Lung (tissue), 12 donors: ENCODE measurements around the gene SPEM1. TPM values are rescaled to one million over a fixed set of nuclear protein-coding genes. Genes with fewer than 3 reads are reported as not detected.

Experiments used
- ATAC-seq: fragments of 200-7000 bp; cut with Tn5 transposase; one replicate; pipeline ENCODE4 v1.9.1; 2020; ENCODE audit warnings: moderate number of reproducible peaks; ENCODE audit not compliant: insufficient read depth, low FRiP score
- DNase-seq, 3 donors: peaks; one replicate each; pipeline ENCODE4 v3.0.0-alpha.2; 2013 to 2017
- H3K27ac ChIP-seq, 2 donors: one replicate each; pipeline ENCODE4 v1.5.1; 2013; ENCODE audit warnings: mild to moderate bottlenecking in 2 of 2, moderate library complexity in 2 of 2, control low read depth in 1 of 2, inconsistent platforms in 1 of 2, low read depth in 1 of 2, low read length in 1 of 2
- H3K27me3 ChIP-seq, 3 donors: one replicate each; pipeline ENCODE4 v1.5.1; 2013; ENCODE audit warnings: low read length in 2 of 3; ENCODE audit not compliant: control insufficient read depth in 3 of 3, insufficient read depth in 3 of 3
- H3K36me3 ChIP-seq, 4 donors: one replicate each; pipeline ENCODE4 v1.5.1; 2013; ENCODE audit warnings: low read length in 4 of 4, mild to moderate bottlenecking in 1 of 4, moderate library complexity in 1 of 4; ENCODE audit not compliant: control insufficient read depth in 4 of 4, insufficient read depth in 4 of 4
- H3K4me1 ChIP-seq, 5 donors: one replicate each; pipeline ENCODE4 v1.5.1; 2013; ENCODE audit warnings: low read length in 5 of 5, mild to moderate bottlenecking in 2 of 5, moderate library complexity in 1 of 5; ENCODE audit not compliant: control insufficient read depth in 5 of 5, insufficient read depth in 5 of 5
- H3K4me3 ChIP-seq: one replicate; pipeline ENCODE4 v1.5.1; 2013; ENCODE audit warnings: mild to moderate bottlenecking, control low read depth, moderate library complexity
- H3K9ac ChIP-seq, 2 donors: one replicate each; pipeline ENCODE4 v1.5.1; 2013; ENCODE audit warnings: low read length in 2 of 2, control low read depth in 1 of 2; ENCODE audit not compliant: insufficient read depth in 1 of 2
- H3K9me3 ChIP-seq, 4 donors: one replicate each; pipeline ENCODE4 v1.5.1; 2013; ENCODE audit warnings: low read length in 3 of 4, mild to moderate bottlenecking in 1 of 4, moderate library complexity in 1 of 4; ENCODE audit not compliant: control insufficient read depth in 4 of 4, insufficient read depth in 3 of 4
- CTCF ChIP-seq: IDR thresholded peaks from 2 replicates; pipeline ENCODE4 v1.5.1; 2012; ENCODE audit warnings: mild to moderate bottlenecking; ENCODE audit errors: control extremely low read depth, extremely low read depth
- WGBS, 2 donors: extraction: QIAGEN DNeasy Blood & Tissue Kit; methylation state at CpG; one replicate each; pipeline ENCODE4 v1.1.7; 2013; 5-methylcytosine and 5-hydroxymethylcytosine counted together
- polyA plus RNA-seq, 2 donors: library from polyadenylated mRNA; stranded (reverse); fragments of 200-250 nt; gene quantifications; one replicate each; pipeline ENCODE4 v1.2.1, GENCODE V29; 2013
- total RNA-seq, 2 donors: library from RNA; depleted of rRNA in 1 of 2; stranded (reverse); fragments of >200 nt in 1 of 2; gene quantifications; one replicate each; pipeline ENCODE4 v1.2.1, GENCODE V29; 2014 to 2021
- donor health status: control.
- donor health status: control.
- donor health status: Bipolar disorder and iron deficiency.
- donor health status: healthy.
- donor health status: DM: yes; HTN: yes; CAD: no.

The SPEM1 gene
- total and polyA plus RNA-seq, 4 donors, result not detected

DNA sequence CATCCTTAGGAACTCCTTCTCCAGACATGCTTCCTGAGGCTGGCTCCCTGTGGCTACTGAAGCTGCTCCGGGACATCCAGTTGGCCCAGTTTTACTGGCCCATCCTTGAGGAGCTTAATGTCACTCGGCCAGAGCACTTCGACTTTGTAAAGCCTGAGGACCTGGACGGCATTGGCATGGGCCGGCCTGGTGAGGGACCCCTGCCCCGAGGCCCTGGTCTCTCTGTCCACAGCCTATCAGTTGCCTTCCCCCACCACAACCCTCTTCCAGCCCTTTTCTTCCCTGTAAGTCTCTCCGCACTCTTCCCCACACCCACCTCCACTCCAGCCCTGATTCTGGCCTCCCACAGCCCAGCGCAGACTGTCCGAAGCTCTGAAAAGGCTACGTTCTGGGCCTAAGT lies 37.2 kb upstream of the SPEM1 start:
- no peak for TF ChIP-seq CTCF
- no peaks in the 10 kb centered on the region for H3K9me3 ChIP-seq

GRCh38 chr17:7383371-7383741 lies 36.8 kb upstream of the SPEM1 start:
- Histone ChIP-seq H3K9me3 (no peaks in the 10 kb centered on the region), H3K4me1 (peaks cover 0 to 30% (median 15%) of the 10 kb centered on the region in 5 donors), H3K9ac (no peak overlapping the region), H3K4me3 (no peak overlapping the region), H3K36me3 (peaks cover 0 to 7% (median 3%) of the 10 kb centered on the region in 4 donors), H3K27me3 (peaks cover 0 to 9% (median 0%) of the 10 kb centered on the region in 3 donors), H3K27ac (no peak overlapping the region)
- ATAC-seq (no peak), DNase-seq (no peak)
- WGBS, 2 donors, result 86 to 91% methylated on average over 11 of the region's 11 CpGs
- TF ChIP-seq CTCF, result no peak

More for the DNA sequence above, 37.2 kb upstream of the SPEM1 start:
- DNase-seq (no peak), ATAC-seq (no peak)
- Histone ChIP-seq H3K4me3 (no peak overlapping the region), H3K4me1 (peaks cover 0 to 30% (median 15%) of the 10 kb centered on the region in 5 donors), H3K9ac (no peak overlapping the region), H3K36me3 (peaks cover 0 to 6% (median 1%) of the 10 kb centered on the region in 4 donors), H3K27ac (no peak overlapping the region), H3K27me3 (peaks cover 0 to 9% (median 0%) of the 10 kb centered on the region in 3 donors)
- 94 to 96% methylated on average over 10 of the region's 10 CpGs for WGBS, 2 donors

DNA sequence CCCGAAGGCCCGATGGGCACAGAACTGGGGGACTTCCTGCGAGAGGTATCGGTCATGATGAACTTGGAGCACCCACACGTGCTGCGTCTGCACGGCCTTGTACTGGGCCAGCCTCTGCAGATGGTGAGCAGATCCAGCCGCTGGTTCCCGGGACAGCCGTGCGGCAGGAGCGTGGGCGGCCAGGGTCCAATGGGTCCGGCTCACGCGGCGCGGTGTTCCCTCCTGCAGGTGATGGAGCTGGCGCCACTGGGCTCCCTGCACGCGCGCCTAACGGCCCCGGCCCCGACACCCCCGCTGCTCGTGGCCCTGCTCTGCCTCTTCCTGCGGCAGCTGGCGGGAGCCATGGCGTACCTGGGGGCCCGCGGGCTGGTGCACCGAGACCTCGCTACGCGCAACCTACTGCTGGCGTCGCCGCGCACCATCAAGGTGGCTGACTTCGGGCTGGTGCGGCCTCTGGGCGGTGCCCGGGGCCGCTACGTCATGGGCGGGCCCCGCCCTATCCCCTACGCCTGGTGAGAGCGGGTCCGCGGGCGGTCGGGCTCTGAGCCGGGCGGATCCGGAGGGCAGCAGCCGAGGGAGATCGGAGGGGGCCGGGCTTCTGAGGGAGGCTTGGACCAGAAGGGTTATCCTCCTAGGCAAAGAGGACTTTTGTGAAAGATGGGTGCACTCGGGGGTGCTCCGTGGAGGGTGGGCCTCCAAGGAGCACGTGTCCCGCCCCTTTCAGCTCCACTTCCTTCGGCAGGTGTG lies 36.2 kb upstream of the SPEM1 start:
- DNase-seq (peak; percentile 57 to 71 (median 69)), ATAC-seq (no peak)
- Histone ChIP-seq H3K4me3 (peak overlapping the region; percentile 11), H3K27ac (no peak overlapping the region), H3K9ac (no peak overlapping the region), H3K9me3 (no peaks in the 10 kb centered on the region), H3K36me3 (peaks cover 0 to 13% (median 3%) of the 10 kb centered on the region in 4 donors), H3K27me3 (peaks cover 0 to 9% (median 0%) of the 10 kb centered on the region in 3 donors), H3K4me1 (peaks cover 0 to 30% (median 15%) of the 10 kb centered on the region in 5 donors)
- TF ChIP-seq CTCF, result no peak
- WGBS, 2 donors, result 11 to 28% methylated on average over 63 to 65 of the region's 65 CpGs
